Stimulated activated CD8-positive, alpha-beta memory T cell treated with anti-CD3 and anti-CD28 coated beads, Interleukin-2, amount 100 ng/mL, for 48 hours (primary cell): ENCODE measurements around the gene ALDH4A1.
"Not testable (repeated sequence)": the region's sequence is repeated elsewhere in the genome, so short reads cannot be mapped to it uniquely, and the experiment has no call there.

ENCODE experiments used
- DNase-seq, 2 donors: peaks; one replicate each; pipeline ENCODE4 v3.0.0-alpha.2; 2020; ENCODE audit warnings: low read depth in 2 of 2

Gene ALDH4A1

DNA sequence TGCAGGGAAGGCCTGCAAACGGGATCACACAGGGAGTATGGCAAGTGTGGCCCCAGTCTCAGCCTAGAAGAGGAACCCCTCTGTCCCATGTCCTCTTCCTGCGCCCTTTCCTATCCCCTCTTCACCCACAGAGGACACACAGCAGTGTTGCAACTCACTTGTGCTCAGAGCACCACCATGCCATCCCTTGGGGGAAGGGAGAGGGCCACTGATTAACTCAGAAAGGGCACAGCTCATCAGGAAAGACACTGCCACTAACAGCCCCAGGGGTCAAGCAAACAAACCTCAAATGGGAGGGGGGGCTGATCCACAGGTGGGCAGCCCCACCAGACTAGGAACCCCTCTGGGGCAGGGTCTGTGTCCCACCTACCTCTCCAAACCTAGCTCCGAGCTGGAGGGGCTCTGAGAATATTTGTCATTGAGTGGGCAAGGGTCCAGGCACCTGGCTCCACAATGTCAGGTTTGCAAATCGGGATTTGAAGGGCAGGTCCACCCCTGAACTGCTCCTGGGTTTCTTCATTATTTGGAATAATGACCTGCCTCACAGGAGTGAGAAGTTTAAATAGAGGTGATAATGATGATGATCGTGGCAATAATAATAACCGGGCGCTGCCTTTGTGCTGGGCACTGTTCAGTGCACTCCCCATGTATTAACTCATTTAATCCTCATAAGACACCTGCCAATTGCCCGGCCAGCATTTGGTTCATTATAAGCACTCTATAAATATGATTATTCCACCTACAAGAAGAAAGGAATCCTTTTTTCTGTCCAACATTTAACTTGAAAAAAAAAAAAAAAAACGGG lies 1.0 kb downstream of the ALDH4A1 start:
- no peak for DNase-seq

DNA sequence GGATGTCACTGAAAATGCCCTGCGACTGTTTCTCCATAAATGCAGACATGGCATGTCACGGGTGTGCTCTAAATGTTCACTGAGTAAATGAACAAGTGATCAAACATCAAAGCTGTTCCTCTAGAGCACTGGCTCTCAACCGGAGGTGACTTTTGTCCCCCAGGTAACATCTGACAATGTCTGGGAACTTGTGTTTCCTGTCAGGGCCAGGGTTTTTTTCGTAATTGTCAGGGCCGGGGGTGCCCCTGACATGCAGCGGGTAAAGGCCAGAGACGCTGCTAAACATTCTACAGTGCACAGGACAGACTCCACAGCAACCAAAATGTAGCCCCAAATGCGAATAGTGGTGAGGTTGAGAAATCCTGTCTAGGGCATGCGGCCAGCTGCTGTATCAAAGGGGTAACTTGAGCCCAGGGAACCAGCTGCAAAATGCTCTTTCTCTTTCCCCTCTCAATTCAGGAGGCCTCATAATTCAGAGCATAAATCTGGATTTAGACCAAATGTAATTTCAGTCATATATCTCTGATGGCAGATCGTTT lies 2.0 kb downstream of the ALDH4A1 start:
- DNase-seq = no peak

DNA sequence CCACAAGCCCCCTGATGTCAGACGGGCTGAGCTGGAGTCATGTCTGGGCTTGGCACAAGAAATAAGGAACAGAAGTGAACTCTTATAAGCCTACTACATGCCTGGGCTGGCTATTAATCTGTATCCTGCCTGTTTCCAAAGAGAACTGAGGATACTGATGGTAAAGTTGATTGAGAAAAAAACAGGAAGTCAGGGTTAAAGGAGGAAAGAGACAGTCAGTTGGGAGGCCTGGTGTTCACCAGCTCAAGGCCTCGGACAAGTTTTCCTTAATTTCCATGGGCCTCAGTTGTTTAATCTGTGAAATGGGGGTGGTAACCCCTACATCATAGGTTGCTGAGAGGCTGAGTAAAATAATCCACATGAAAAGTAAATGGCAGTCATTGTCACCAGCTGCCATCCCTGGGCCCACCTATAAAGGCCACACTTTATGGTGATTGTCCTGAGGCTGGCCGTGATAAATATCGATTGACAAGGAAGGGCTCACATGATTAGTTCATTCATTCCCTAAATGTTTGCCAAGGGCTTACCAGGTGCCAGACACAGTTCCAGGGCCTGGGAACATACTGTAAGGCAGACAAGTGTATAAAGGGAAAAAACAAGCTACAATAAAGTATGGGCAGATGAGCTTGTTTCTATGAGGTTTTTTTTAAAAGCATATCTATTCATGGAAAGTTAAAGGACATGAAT lies 2.8 kb downstream of the ALDH4A1 start:
- no peak for DNase-seq

DNA sequence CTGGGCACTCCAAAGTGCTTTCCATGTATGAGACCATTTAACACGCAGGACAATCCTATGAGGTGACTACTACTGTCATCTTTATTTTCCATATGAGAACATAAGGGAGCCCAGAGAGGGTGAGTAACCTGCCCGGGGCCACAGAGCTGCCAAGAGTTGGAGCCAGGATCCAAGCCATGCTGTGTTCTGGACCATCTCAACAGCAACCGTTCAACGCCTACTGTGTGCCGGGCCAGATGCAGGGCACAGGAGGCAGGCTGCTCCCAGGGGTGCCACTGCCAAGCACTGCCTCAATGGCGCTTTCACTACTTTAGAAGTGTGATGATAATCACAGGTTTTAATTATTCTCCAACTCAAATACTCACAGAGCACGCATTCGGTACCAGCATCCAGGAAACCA lies 3.8 kb downstream of the ALDH4A1 start:
- no peak for DNase-seq

DNA sequence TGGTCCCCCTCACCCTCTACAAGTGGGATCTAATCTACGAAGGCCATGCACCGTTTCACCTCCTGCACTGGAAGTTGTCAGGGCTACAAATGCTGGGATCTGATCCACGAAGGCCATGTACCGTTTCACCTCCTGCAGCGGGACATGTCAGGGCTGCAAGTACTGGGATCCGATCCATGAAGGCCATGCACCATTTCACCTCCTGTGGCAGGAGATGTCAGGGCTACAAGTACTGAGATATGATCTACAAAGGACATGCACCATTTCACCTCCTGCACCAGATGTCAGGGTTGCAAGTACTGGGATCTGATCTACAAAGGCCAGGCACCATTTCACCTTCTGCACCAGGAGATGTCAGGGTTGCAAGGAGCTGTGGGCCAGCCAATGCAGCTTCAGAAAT lies 7.0 kb downstream of the ALDH4A1 start:
- no peak for DNase-seq

DNA sequence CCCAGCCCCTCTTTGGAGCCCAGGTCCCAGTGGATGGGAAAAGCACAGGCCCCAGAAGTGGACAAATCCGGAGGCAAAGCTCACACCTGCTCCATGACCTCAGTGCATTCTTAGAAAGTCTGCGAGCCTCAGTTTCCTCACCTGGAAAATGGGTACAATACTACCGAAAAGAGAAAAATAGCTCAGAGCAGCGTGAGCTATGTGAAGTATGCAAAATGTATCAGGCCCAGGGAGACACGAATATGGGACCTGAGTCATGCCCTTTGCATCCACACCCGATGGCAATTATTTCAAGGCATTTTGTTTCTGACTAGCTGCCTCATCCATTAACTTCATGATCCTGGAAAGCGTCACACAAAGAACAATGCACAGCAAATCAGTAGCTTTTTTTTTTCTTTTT lies 9.2 kb downstream of the ALDH4A1 start:
- DNase-seq = no peak

DNA sequence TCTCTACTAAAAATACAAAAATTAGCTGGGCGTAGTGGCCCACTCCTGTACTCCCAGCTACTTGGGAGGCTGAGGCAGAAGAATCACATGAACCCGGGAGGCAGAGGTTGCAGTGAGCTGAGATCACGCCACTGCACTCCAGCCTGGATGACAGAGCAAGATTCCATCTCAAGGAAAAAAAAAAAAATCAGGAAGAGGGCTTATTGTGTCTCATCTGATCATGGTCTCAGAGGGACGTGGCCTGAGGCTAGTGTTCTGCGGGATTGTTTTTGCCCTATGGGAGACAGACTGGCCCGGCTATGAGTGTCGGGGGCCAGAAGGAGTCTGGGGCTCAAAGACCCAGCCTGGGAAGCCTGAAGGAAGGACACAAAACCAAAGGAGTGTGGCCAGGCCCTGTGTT lies 10.5 kb downstream of the ALDH4A1 start:
- DNase-seq = not testable (repeated sequence)

DNA sequence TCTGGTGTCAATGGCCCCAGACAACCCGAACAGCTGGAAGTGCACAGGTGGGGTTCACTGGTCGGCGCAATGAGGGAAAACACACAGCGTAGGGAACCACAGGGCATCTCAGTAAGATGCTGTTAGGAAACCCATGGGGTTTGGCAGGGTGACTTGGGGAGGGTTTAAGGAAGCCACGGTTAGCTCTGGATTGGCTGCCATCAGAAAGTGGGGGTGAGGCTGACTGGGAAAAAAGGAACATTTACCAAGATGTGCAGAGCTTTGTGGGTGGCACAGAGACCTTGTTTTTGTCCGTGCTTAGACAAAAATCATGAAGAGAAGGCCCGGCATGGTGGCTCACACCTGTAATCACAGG lies 11.0 kb downstream of the ALDH4A1 start:
- no peak for DNase-seq

DNA sequence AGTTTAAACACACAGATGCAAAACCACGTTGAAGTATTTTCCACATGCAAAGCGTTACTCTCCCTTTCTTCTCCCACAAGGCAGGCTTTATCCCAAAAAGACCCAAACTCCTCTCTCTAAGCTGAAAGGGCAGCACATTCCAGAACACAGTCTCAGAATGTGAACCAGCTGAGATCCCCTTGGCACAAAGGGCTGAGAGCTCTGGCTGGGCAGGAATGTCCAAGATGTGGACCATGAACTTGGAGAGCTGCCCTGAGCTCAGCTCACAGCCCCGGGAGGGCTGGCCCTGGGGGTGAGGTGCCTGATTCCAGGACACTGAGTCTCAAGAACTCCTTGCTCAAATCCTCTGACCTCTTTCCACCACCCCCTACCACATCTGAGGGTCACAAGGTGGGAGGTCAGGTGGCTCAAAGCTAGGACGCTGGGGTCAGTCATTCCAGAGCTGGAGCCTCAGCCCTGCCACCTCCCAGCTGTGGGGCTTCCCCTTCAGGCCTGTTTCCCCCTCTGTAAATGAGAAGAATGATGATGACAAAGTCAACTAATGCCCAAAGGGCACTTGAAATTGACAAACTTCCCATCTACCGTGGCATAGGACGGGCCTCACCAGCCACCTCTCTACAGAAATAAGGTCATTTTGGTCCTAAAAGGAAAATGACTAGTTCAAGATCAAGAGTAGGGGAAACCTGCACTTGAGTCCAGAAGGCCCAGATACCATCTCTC lies 11.5 kb downstream of the ALDH4A1 start:
- DNase-seq = no peak

DNA sequence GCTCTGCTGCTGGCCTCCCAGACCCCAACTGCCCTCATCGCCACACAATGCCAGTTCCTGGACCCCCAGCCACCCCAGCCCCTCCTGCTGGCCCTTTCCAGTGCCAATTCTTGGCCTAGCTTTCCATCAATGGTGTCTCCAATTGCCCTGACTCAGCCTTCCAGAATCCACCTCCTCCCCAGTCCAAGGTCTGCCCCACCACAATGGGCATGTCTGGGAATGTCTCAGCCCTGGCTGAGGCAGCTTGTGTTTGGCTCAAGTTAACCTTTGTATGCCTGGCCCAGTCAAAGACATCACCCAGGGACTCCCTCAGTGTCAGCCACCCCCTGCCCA lies 16.4 kb downstream of the ALDH4A1 start:
- no peak for DNase-seq

DNA sequence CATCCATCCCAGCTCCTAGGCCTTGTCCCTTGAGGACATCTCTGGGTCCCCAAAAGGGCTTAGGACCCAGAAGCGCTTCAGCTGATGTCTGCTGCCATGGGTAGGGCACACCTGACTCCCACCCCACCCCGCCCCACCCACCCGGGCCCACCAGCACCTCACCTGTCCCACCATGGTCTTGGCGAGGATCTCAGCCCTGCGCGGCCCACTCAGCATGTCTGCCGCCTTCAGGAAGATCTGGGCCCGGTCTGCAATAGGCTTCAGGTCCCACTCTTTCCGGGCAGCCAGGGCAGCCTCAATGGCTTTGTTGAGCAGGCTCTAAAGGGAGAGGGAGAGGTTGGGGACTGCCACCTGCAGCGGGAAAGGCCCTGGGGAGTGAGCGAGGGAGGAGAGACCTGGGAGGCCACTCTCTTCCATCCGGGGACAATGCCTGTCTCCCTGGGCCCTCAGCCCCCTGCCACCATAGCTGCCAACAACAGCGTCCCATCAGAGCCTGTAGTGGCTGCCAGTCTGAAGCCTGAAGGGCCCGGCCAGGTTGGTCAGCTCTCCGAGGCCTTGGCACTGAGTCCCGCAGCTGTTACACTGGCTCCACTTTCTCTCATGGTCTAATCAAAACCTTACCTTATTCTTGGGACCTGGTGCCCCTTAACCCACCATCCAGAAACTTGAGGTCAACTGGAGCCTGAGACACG lies 16.9 kb downstream of the ALDH4A1 start:
- no peak for DNase-seq

DNA sequence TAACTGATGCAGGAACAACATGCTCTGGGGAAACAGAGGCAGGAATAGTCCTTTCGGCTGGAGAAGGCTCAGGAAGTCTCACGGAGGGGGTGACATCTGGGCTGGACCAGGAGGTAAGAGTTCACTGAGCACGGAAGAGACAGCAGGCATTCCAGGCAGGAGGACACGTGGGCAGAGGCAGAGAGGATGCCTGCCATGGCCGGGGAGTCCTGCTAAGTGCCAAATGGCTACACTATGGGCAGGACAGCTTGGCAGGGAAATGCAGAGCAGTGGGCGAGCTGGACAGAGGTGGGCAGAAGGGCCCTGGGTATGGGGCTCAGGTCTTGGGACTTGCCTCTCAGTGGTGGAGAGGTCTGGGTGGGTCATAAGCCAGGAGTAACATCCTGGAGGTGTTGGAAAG lies 17.6 kb downstream of the ALDH4A1 start:
- no peak for DNase-seq

DNA sequence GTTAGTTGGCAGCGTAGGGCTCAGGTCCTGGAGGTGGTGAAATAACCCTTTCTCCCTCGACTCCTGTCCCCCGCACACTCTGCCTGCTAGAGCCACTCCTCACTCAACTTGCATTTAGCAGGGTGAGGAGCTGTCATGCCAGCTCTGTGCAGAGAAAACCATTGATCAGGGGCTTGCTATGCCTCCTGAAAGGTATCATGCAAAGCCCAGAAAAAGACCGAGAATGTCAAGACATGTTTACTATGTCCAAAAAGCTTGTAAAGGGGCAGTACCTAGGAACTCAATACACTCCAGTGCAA lies 18.0 kb downstream of the ALDH4A1 start:
- no peak for DNase-seq

DNA sequence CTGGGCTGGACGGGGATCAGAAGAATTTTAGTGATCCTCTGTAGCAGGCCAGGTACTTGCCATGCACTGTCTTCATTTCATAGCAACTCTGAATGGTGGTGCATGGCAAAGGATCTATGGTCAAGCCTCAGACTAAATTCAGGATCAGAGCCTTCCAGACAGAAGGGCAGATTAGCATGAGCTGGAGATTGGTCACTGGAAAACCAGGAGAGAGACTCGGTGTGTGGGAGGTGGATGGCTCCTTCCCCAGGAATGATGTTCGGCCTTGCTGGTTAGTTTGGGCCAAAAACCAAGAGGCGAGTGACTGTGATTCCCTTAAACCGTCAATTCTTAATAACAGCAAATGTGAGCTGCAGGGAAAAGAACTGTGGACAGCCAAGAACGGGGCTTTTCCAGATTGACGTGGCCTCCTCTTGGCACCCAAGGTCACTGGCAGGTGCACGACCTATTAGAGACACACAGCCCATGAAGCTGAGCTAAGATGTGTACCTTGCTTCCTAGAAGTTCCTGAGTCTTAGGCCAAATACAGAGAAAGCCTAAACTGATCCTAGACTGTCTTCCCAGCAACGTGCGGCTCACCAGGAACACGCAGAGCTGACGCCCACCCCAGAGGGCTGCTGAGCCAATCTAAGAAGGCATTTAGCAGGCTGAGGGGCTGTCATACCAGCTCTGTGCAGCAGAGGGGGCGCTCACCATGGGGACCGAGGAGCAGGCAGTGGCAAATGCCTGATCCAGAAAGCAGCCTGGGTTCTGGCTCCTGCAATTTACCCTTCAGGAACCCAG lies 18.5 kb downstream of the ALDH4A1 start:
- DNase-seq = peak; percentile 52 to 73

DNA sequence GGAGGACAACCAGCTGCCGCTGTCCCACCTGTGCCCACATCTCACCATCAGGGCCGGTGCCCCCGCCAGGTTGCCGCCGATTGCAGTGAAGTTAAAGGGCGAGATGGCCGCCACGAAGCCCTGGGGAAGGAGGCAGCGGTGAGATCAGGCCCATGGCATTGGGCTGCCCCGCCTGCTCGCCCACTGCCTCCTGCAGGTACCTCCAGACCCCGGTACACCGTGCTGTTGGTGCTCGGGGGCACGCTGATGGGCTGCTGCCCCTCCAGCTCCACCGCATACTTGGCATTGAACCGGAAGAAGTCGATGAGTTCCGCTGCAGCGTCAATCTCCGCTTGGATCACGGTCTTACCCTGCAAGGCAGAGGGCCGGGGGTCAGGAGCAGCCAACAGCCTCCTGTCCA lies 19.3 kb downstream of the ALDH4A1 start:
- DNase-seq = no peak

DNA sequence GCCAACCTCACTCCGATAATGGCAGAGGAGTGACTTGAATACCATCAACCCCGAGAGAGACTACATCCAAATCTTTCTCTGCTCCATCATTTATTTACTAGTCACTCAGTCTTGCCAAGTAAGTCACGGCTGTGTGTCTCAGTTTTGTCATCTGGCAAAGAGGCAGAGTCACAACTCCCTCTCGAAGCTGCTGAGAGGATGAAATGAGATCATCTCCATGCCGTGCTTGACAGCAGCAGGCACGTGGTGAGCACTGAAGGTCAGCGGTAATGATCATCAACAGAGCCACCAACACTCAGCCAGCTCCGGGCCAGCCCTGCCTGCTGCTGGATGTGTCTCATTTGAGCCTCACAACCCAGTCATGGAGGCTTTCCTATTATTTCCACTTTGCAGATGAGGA lies 19.9 kb downstream of the ALDH4A1 start:
- DNase-seq = no peak

DNA sequence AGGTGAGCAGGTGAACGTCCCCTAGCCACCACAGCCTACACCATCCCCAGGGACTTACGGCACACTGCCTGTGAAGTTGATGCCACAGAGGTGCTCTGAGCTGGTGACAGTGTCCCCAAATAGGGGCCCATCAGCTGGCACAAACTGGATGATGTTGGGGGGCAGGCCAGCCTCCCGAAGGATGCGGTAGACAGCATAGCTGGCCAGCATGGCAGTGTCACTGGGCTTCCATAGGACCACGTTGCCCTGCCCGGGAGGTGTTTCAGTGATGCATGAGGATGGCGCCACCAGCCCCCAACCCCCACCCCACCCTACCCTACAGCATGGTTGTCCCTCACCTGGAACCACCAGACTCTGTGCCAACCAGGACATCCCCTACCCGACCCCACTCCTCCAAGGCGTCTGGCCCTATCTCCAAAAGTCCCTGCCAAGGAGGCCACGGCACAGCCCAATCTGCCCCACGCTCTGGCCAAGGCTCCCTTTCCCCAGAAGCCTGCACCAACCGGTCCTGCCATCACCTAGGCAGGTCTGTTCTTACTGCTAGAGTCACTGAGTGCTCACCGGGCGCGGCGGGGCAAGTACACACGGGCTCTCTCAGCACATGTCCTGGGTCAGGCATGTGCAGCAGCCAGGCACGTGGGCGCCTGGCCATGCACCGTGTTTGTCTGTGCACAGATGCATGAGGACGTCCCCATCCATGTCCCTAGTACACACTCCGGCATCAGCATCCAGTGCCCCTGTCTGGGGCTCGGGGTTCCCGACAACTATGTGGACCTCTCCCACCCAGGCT lies 20.5 kb downstream of the ALDH4A1 start:
- DNase-seq = no peak

DNA sequence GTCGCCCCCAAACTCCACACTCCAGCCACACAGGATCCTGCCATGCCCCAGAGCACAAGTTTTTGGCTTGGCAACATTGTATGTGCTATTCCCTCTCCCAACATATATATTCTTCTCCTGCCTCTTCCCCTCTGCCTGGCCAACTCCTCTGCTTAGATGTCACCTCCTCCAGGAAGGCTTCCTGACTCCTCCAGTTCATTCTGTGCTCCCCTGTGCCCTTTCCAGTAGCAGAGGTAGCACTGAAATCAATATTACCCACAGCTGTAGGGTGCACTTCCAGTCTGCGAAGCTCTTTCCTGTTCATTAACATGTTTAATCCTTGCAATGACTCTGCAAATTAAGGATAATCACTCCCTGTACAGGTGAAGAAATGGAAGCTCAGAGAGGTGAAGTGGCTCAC lies 21.2 kb downstream of the ALDH4A1 start:
- no peak for DNase-seq

DNA sequence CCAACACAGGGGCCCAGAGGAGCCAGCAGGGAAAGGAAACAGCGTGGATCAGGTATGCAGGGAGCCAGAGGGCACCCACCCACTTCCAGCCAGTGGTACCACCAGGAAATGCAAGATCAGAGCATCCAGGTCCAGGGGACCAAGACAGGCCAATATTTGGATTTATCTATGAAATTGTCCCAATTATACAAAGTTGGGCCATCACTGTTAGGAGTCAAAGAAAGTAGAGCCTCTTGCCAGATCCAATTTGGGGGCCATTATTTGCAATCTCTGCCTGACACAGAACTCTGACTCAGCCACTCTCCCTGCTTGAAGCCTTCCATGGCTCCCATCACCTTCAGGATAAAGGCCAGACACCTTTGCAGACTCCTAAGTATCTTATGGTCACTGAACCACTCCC lies 21.8 kb downstream of the ALDH4A1 start:
- DNase-seq = no peak

DNA sequence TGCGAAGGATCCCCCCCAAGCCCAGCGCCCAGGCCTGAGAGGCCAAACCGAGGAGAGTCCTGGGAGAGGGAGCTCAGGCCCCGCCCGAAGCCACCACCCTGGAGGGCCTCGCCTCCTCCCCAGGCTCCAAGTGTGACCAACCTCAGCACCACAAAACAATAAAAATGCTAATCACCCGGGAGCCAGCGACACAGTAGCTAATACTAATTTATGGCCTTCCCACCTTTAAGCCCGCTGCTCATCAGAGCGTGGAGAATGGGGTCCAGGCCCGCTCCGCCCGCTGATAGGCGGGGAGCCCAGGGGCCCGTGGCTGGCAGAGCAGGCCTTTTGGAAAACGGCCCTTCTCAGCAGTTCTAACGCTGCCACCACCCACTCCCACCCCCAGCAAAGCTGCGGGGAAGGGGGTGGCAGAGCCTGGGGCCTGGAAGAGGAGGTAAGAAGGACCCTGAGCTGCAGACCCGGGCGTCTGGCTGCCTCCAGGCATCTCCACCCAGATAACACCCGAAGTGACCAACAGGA lies 22.5 kb downstream of the ALDH4A1 start:
- DNase-seq = no peak
